K562 (cell line): ENCODE measurements around the gene ZNHIT3. TPM values are rescaled to one million over a fixed set of nuclear protein-coding genes. Genes with fewer than 3 reads are reported as not detected.

Experiments
- ELF2 ChIP-seq: fragments of 250-450 bp; sonication (Bioruptor Pico); IDR thresholded peaks from 2 replicates; pipeline ENCODE4 v1.5.0; 2021; ENCODE audit warnings: mild to moderate bottlenecking
- JUND ChIP-seq, 2 experiments: IDR thresholded peaks; 2 replicates in 1 of 2; 3 replicates in 1 of 2; pipeline ENCODE4 v1.6.1; 2011; ENCODE audit warnings: borderline replicate concordance in 2 of 2, low read depth in 2 of 2, low read length in 2 of 2, improper control_type of control experiment in 1 of 2, missing biosample characterization in 1 of 2, missing genetic modification characterization in 1 of 2, missing genetic modification reagents in 1 of 2
- NEUROD1 ChIP-seq: fragments of 150-350 bp; IDR thresholded peaks from 2 replicates; pipeline ENCODE4 v1.6.1; 2014; ENCODE audit warnings: borderline replicate concordance, low read length, low read depth; ENCODE audit not compliant: partially characterized antibody
- PCBP2 ChIP-seq: fragments of 200-400 bp; formaldehyde crosslinking; IDR thresholded peaks from 2 replicates; pipeline ENCODE4 v1.6.1; 2018; ENCODE audit warnings: low read length, low read depth, mild to moderate bottlenecking, moderate library complexity; ENCODE audit not compliant: poor library complexity, severe bottlenecking
- SLC30A9 ChIP-seq: fragments of 250-450 bp; sonication (Bioruptor Pico); IDR thresholded peaks from 2 replicates; pipeline ENCODE4 v1.8.0; 2022; ENCODE audit warnings: mild to moderate bottlenecking, moderate library complexity
- TAF7 ChIP-seq: fragments of 450-650 bp; IDR thresholded peaks from 2 replicates; pipeline ENCODE4 v1.6.1; 2016; ENCODE audit warnings: missing genetic modification characterization, missing compliant biosample characterization
- TAL1 ChIP-seq: fragments of 450-650 bp; IDR thresholded peaks from 2 replicates; pipeline ENCODE4 v1.6.1; 2016; ENCODE audit warnings: mild to moderate bottlenecking
- ZBED1 ChIP-seq: IDR thresholded peaks from 2 replicates; pipeline ENCODE4 v1.6.1; 2014
- polyA plus RNA-seq, 8 experiments: library from polyadenylated mRNA; depleted of rRNA in 4 of 8; stranded (reverse) in 5 of 8; unstranded in 3 of 8; fragments of >200 nt; fragmentation: Nextera tagmentation in 2 of 8; fragmentation: Illumina TruSeq in 1 of 8; extraction: Ambion mirVana in 2 of 8; extraction: Trizol in 1 of 8; gene quantifications; 2 replicates each; pipeline versions ENCODE4 v1.2.1 to v1.2.3, GENCODE V29; 2011 to 2014; ENCODE audit warnings: inconsistent platforms in 1 of 8, missing spikeins in 1 of 8
- total RNA-seq, 7 experiments: library from RNA; depleted of rRNA in 6 of 7; stranded (reverse); fragments of >200 nt in 6 of 7; fragmentation: Illumina TruSeq in 2 of 7; extraction: Trizol in 2 of 7; gene quantifications; 2 replicates each; pipeline versions ENCODE4 v1.2.1 to v1.2.3, GENCODE V29; 2011 to 2021; ENCODE audit warnings: low replicate concordance in 1 of 7
- TF ChIP-seq, protein P1 (sequence below): sonication (generic); formaldehyde crosslinking; IDR thresholded peaks from 2 replicates; pipeline ENCODE4 v1.8.1; 2023; ENCODE audit warnings: mild to moderate bottlenecking, missing genetic modification reagents
- TF ChIP-seq, protein P2 (sequence below): fragments of 200-600 bp; sonication (generic); IDR thresholded peaks from one replicate; pipeline ENCODE4 v1.6.1; 2012; ENCODE audit warnings: mild to moderate bottlenecking, low read depth, low read length, inconsistent platforms
- TF ChIP-seq, protein P3 (sequence below): fragments of 250-450 bp; sonication (Bioruptor Pico); IDR thresholded peaks from 2 replicates; pipeline ENCODE4 v1.8.0; 2021; ENCODE audit warnings: moderate library complexity, mild to moderate bottlenecking, inconsistent platforms

The ZNHIT3 gene
- total and polyA plus RNA-seq, 9 of the 15 experiments (the other 6 are each of a cell fraction or from before 2014, with no cell fraction given): 45.0 to 300 (median 88.4) TPM

DNA sequence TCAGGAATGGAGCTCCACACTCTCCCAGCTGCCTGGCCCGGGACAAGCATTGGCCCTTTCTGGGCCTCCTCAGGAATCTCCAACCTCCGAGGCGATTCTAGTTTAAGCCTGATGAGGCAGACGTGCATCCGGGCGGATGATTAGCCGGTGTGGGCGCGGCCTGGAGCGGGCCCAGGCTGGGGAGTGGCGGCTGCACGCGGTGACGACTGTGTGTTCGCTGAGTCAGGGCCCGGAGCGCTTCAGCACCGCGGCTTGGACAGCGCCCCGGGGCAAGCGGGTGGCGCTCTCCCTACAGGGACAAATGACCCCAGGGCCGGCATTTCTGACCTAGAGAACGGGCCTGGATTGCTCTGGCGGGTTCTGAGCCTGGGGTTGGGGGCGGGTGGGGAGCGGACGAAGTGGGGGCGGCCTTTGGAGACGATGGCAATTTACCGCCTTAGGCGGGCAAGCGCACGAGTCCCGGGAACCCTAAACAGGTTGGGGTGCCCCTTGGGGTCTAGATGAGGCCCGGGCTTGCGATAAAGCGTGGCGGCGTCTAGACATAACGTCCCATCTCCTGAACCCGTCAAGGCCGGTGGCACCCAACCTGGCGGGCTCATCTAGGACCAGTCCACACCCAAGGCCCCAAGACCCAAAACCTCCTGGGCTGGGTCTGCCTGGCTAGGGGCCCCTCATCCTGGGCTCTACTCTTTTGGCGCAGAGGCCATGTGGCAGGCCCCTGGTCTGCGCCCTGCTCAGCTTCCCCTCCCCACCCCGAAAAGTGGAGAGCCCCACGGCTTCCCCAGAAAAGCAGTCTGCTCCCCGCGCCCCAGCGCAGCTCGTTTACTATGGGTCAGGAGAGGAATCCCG lies 22.3 kb upstream of the ZNHIT3 start (continued):
- TF ChIP-seq, protein P1, sequence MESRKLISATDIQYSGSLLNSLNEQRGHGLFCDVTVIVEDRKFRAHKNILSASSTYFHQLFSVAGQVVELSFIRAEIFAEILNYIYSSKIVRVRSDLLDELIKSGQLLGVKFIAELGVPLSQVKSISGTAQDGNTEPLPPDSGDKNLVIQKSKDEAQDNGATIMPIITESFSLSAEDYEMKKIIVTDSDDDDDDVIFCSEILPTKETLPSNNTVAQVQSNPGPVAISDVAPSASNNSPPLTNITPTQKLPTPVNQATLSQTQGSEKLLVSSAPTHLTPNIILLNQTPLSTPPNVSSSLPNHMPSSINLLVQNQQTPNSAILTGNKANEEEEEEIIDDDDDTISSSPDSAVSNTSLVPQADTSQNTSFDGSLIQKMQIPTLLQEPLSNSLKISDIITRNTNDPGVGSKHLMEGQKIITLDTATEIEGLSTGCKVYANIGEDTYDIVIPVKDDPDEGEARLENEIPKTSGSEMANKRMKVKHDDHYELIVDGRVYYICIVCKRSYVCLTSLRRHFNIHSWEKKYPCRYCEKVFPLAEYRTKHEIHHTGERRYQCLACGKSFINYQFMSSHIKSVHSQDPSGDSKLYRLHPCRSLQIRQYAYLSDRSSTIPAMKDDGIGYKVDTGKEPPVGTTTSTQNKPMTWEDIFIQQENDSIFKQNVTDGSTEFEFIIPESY (CRISPR knock-in tag): no peak
- TF ChIP-seq NEUROD1: no peak
- TF ChIP-seq TAF7 (tag): no peak
- TF ChIP-seq PCBP2: no peak
- TF ChIP-seq SLC30A9 (CRISPR knock-in tag): no peak
- peak; percentile 43; the same call in 1 of the 2 replicates for TF ChIP-seq JUND (IDR thresholded peaks at IDR 0.05; ENCODE audit: borderline replicate concordance, low read depth, low read length)
- peak; percentile 35; the same call in 1 of the 3 replicates for TF ChIP-seq JUND (tag; IDR thresholded peaks at IDR 0.05; ENCODE audit: borderline replicate concordance, low read depth, low read length)
- TF ChIP-seq, protein P2, sequence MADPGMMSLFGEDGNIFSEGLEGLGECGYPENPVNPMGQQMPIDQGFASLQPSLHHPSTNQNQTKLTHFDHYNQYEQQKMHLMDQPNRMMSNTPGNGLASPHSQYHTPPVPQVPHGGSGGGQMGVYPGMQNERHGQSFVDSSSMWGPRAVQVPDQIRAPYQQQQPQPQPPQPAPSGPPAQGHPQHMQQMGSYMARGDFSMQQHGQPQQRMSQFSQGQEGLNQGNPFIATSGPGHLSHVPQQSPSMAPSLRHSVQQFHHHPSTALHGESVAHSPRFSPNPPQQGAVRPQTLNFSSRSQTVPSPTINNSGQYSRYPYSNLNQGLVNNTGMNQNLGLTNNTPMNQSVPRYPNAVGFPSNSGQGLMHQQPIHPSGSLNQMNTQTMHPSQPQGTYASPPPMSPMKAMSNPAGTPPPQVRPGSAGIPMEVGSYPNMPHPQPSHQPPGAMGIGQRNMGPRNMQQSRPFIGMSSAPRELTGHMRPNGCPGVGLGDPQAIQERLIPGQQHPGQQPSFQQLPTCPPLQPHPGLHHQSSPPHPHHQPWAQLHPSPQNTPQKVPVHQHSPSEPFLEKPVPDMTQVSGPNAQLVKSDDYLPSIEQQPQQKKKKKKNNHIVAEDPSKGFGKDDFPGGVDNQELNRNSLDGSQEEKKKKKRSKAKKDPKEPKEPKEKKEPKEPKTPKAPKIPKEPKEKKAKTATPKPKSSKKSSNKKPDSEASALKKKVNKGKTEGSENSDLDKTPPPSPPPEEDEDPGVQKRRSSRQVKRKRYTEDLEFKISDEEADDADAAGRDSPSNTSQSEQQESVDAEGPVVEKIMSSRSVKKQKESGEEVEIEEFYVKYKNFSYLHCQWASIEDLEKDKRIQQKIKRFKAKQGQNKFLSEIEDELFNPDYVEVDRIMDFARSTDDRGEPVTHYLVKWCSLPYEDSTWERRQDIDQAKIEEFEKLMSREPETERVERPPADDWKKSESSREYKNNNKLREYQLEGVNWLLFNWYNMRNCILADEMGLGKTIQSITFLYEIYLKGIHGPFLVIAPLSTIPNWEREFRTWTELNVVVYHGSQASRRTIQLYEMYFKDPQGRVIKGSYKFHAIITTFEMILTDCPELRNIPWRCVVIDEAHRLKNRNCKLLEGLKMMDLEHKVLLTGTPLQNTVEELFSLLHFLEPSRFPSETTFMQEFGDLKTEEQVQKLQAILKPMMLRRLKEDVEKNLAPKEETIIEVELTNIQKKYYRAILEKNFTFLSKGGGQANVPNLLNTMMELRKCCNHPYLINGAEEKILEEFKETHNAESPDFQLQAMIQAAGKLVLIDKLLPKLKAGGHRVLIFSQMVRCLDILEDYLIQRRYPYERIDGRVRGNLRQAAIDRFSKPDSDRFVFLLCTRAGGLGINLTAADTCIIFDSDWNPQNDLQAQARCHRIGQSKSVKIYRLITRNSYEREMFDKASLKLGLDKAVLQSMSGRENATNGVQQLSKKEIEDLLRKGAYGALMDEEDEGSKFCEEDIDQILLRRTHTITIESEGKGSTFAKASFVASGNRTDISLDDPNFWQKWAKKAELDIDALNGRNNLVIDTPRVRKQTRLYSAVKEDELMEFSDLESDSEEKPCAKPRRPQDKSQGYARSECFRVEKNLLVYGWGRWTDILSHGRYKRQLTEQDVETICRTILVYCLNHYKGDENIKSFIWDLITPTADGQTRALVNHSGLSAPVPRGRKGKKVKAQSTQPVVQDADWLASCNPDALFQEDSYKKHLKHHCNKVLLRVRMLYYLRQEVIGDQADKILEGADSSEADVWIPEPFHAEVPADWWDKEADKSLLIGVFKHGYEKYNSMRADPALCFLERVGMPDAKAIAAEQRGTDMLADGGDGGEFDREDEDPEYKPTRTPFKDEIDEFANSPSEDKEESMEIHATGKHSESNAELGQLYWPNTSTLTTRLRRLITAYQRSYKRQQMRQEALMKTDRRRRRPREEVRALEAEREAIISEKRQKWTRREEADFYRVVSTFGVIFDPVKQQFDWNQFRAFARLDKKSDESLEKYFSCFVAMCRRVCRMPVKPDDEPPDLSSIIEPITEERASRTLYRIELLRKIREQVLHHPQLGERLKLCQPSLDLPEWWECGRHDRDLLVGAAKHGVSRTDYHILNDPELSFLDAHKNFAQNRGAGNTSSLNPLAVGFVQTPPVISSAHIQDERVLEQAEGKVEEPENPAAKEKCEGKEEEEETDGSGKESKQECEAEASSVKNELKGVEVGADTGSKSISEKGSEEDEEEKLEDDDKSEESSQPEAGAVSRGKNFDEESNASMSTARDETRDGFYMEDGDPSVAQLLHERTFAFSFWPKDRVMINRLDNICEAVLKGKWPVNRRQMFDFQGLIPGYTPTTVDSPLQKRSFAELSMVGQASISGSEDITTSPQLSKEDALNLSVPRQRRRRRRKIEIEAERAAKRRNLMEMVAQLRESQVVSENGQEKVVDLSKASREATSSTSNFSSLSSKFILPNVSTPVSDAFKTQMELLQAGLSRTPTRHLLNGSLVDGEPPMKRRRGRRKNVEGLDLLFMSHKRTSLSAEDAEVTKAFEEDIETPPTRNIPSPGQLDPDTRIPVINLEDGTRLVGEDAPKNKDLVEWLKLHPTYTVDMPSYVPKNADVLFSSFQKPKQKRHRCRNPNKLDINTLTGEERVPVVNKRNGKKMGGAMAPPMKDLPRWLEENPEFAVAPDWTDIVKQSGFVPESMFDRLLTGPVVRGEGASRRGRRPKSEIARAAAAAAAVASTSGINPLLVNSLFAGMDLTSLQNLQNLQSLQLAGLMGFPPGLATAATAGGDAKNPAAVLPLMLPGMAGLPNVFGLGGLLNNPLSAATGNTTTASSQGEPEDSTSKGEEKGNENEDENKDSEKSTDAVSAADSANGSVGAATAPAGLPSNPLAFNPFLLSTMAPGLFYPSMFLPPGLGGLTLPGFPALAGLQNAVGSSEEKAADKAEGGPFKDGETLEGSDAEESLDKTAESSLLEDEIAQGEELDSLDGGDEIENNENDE: no peak
- TF ChIP-seq, protein P3, sequence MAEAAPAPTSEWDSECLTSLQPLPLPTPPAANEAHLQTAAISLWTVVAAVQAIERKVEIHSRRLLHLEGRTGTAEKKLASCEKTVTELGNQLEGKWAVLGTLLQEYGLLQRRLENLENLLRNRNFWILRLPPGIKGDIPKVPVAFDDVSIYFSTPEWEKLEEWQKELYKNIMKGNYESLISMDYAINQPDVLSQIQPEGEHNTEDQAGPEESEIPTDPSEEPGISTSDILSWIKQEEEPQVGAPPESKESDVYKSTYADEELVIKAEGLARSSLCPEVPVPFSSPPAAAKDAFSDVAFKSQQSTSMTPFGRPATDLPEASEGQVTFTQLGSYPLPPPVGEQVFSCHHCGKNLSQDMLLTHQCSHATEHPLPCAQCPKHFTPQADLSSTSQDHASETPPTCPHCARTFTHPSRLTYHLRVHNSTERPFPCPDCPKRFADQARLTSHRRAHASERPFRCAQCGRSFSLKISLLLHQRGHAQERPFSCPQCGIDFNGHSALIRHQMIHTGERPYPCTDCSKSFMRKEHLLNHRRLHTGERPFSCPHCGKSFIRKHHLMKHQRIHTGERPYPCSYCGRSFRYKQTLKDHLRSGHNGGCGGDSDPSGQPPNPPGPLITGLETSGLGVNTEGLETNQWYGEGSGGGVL (CRISPR knock-in tag): no peak
- TF ChIP-seq ELF2 (CRISPR knock-in tag): no peak
- TF ChIP-seq ZBED1: no peak
- no peak for TF ChIP-seq TAL1
